GM18907 (cell line): ENCODE results near the gene CAPZB.
A peak's percentile ranks its signal among the peaks of the same experiment; 100 is the strongest.

Experiments
- ATAC-seq: cut with Tn5 transposase; IDR thresholded peaks from one replicate; pipeline ENCODE4 v1.9.1; 2021; ENCODE audit warnings: mild to moderate bottlenecking, moderate library complexity; ENCODE audit not compliant: unreplicated experiment

The CAPZB gene

DNA sequence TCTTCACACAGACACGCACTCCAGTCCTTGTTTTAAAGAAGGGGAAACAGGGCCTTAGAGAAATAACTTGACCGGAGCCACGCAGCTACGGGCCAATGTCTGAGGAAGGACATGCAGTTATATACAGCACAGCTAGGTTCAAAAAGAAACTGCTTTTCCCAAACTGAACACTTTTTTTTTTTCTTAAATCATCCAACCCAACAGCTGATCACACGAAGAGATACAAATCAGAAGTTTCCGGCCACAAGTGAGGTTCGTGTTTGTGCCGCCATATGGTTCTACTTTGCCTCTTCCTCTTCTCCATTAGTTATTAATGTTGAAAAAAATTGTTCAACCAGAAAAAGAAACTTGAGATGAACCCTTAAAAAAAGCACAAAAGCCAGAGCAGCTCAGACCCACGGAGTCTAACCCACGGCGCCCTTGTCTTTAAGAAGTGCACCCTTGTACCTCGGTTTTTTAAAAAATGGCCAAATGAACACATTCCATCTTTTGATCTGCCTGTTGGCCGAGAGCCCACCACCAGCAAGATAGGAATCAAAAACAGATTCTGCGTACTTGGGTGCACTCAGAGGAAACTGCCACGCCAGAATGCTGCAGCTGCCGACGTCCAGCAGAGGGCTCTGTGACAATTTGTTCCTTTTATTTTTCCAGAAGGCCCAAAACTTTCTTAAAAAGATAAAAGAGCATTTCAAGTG lies 94.3 kb downstream of the CAPZB start:
- peak; percentile 58 for ATAC-seq

DNA sequence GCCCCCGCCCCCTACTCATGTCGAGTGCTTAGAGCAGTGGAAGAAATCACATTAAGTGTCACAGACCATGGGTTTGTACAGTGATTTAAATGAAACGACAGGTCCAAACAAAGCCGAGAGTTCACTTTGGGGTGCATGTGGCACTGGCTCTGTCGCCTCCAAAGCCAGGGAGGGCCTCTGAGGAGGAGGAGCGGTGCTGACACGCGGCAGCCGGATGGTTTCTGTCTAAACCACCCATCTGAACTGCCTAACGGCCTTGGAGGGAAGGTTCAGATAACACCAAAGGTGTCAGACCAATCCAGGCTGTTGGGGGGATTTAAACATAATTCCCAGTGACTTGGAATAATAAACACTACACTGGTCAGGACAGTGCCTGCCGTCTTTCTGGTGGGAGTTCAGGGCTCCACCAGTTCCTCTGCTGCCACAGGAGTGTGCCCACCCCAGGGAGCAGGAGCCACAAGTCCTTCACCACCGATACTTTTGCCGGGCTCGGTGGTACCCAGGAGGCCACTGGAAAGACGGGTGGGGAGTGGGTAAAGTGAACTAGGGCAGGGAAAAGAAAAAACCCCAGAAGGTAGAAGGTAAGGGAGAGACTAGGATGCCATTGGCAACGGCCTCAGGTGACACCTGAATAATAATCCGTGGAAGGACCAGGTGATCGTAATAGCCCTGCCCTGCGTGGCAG lies 95.0 kb downstream of the CAPZB start:
- ATAC-seq: no peak

DNA sequence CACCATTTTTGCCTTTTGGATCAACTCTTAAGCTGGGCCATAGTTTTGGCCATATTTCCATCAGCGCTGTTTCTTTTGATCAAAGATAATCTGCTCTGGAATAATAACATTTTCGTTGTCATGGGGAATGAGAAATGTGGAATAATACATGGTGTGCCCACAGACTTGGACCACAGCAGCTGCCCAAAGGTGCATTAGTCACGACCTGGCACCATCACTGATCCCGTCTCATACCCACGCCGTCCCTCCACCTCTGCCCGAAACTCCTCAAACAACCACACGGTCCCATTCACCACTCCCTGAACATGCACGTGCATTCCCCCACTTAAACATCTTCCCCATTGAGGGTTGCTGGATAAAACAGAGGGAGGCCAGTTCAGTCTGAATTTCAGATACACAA lies 96.4 kb downstream of the CAPZB start:
- no peak for ATAC-seq

DNA sequence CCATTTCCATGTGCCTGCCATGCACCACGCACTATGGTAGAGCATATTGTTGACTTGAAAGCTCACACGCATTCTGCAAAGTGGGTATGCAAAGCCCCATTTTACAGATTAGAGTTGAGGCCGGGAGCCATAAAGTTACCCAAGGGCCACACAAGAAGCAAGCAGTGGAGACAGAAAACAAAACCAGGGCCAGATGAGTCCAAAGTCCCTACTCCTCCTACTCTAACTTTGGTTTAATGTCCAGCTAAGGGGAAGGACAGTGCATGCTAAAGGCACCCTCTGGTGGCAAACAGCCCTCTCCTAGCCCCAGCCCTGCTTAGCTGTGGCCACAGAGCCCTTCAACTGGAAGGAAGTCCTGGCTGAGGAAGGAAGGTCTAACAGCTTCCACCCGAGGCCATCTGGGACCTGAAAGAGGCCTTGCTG lies 98.3 kb downstream of the CAPZB start:
- ATAC-seq: no peak

DNA sequence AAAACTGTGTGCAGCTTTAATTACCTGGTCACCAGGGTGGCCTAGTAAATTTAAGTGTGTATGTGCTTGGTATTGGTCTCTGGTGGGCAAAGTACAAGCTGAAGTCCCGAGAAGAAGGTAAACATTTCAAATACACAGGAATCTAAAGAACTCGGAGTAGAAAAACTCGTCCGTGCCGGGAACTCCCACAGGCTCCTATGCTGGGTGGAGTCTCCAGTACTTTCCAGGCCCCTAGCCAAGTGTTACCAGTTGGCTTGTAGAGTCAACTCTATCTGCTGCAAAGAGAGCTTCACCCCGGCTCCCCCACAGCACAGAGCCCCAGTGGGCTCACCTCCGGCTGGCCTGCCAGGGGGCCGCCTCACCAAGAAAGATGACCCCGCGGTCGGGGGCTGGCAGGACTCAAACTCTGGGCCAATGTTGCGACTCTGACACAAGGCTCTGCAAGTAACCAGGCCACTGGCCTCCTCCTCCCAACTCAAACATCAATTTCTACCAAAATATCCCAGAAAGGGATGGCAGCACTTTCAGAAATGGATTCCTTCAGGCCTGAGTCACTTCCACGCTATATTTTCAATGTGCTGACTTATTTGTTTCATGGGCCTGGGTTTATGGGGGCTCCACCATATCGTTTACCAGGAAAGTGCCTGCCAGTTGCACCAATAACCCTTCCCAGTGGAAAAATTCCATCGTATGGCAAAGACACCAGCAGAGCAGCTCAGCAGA lies 99.3 kb downstream of the CAPZB start:
- no peak for ATAC-seq

GRCh38 chr1:19385221-19385620 lies 100.1 kb downstream of the CAPZB start:
- ATAC-seq: no peak

GRCh38 chr1:19384772-19385187 lies 100.6 kb downstream of the CAPZB start:
- no peak for ATAC-seq

GRCh38 chr1:19384113-19384512 lies 101.2 kb downstream of the CAPZB start:
- ATAC-seq: no peak

GRCh38 chr1:19382222-19382621 lies 103.1 kb downstream of the CAPZB start:
- no peak for ATAC-seq

DNA sequence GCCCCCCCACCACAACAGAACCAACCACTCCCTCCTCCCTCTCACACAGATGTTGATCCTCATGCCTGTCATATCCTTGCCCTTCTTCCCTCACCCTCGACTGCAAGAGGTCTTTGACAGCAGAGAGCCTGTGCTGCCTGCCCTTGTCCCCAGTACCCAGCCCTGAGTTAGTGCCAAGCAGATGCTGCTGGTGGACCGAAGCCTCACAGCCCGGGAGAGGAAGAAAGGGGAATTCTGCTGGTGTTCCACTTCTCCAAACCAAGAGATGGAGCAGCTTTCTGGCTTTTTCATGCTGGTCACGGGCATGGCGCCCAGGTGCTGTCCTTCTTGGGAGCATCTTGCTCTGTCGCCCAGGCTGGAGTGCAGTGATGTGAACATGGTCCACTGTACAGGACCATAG lies 104.1 kb downstream of the CAPZB start:
- no peak for ATAC-seq

DNA sequence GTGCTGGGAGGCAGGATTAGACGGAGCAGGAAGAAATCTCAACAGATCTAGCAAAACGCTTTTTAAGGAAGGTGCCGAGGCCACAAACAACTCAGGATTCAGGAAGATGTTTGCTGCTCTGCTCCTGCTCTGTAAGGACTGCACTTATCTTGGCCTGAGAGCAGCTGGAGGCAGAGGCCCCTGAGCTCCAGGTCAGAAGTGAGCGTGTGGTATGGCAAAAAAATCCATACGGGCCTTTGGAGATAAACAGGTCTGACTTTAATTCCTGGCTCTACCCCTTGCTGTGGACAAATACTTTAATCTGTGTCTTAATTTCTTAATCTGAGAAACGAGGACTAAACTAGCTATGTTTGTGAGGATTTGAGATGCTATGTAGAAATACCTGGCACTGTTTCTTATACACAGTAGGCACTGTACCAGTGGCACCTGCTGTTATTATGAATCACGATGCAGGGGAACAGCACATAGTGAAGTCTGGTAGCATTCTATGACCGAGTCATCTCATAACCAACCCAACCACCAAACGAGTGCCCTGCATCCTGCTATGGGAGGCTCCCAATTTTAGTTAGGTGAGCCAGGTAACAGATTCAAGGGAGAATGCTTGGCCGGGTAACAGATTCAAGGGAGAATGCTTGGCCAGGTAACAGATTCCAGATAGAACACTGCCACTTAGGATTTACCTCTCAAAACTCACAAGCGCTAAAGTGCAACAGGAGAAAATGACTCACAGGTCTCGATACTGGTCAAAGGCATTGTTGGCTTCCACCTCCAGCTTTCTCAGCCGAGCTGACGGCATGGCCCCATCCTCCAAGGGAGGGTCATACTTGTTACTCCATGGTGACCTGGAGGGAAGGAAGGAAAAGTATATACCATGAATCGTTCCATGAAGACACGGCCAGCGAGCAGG lies 107.3 kb downstream of the CAPZB start:
- no peak for ATAC-seq

GRCh38 chr1:19376428-19377372 lies 108.6 kb downstream of the CAPZB start:
- ATAC-seq: no peak

- ATAC-seq: no peak
These were observed 109.5 kb downstream of the CAPZB start for GRCh38 chr1:19375631-19376400.

DNA sequence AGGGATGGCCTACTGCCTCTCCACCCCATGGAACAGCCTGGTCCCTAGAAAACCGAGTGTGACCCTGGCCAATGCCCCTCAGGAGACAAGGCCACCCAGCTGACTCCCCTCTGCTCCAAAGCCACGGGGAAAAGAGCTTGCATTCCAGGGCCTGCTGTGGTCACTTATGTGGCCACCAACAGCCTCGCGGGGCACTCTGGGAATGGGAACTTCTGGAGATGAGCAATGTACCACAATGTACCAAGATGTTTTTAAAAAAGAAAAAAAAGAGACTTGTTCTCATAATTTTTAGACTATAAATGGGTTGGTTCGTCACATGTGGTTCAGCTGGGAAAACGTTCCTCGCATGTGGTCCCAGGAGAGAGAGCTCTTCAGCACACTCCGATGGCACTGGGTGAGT lies 110.4 kb downstream of the CAPZB start:
- no peak for ATAC-seq

GRCh38 chr1:19374083-19374801 lies 111.1 kb downstream of the CAPZB start:
- ATAC-seq: no peak

- ATAC-seq: no peak
These were observed 111.9 kb downstream of the CAPZB start for GRCh38 chr1:19373211-19374082.

DNA sequence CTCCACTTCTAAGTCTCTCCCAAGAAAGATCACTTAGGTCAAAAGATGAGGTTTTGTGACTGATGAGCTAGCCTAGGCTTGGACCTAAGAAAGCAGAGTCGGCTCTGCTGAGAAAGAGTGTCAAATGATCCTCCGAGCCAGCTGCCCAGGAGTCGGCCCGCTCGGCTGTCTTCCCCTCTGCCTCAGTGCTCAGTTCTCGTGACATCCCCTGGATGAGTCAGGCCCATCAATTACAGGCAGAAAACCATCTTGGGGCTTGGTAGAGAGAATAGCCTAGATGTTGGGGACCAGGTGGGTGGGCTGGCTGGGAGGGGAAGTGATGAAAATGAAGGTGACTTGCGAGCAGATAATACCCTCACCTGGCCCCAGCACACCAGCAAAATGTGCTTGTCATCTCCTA lies 112.7 kb downstream of the CAPZB start:
- ATAC-seq: no peak

GRCh38 chr1:19372136-19372514 lies 113.2 kb downstream of the CAPZB start:
- ATAC-seq: no peak
